ENCODE results near the gene URM1. TPM values are rescaled to one million over a fixed set of nuclear protein-coding genes. Genes with fewer than 3 reads are reported as not detected.
A peak's percentile ranks its signal among the peaks of the same experiment; 100 is the strongest.

URM1 gene
- total RNA-seq, 1 experiment from 2014 or later: 45.4 TPM

GRCh38 chr9:128323791-128324190 is 47.4 kb upstream of the URM1 start:
- in situ Hi-C loops (cut with HindIII; ENCODE audit: low pct_unique_long_range_greater_than_20kb, low sequenced_read_pairs) (no loop called here), intact Hi-C loops (cut with micrococcal nuclease; ENCODE audit: unreplicated experiment) (no loop called here)
- Histone ChIP-seq H3K27me3 (ENCODE audit: control insufficient read depth, insufficient read depth, low read length) (no peaks in the 10 kb centered on the region), H3K27ac (ENCODE audit: low read length) (no peak overlapping the region), H3K4me1 (ENCODE audit: control insufficient read depth, insufficient read depth, low read length) (peaks cover 5% of the 10 kb centered on the region), H3K9me3 (ENCODE audit: control insufficient read depth, insufficient read depth, low read depth, low read length) (no peaks in the 10 kb centered on the region), H3K36me3 (ENCODE audit: control insufficient read depth, insufficient read depth, low read length) (peaks cover 8% of the 10 kb centered on the region; the same call in 1 of the 2 replicates), H3K4me3 (ENCODE audit: low read depth in 2 of 2, low read length in 2 of 2) (peak overlapping the region; percentile 98)
- ATAC-seq (no peak), DNase-seq (ENCODE audit: low read depth, low spot score) (no peak)
- ChIA-PET POLR2A (no interaction called here), CTCF (no interaction called here)
- TF ChIP-seq, protein P1, sequence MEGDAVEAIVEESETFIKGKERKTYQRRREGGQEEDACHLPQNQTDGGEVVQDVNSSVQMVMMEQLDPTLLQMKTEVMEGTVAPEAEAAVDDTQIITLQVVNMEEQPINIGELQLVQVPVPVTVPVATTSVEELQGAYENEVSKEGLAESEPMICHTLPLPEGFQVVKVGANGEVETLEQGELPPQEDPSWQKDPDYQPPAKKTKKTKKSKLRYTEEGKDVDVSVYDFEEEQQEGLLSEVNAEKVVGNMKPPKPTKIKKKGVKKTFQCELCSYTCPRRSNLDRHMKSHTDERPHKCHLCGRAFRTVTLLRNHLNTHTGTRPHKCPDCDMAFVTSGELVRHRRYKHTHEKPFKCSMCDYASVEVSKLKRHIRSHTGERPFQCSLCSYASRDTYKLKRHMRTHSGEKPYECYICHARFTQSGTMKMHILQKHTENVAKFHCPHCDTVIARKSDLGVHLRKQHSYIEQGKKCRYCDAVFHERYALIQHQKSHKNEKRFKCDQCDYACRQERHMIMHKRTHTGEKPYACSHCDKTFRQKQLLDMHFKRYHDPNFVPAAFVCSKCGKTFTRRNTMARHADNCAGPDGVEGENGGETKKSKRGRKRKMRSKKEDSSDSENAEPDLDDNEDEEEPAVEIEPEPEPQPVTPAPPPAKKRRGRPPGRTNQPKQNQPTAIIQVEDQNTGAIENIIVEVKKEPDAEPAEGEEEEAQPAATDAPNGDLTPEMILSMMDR (IDR thresholded peaks at IDR 0.05): no peak
- TF ChIP-seq SIN3A (IDR thresholded peaks at IDR 0.05; ENCODE audit: borderline replicate concordance, insufficient read depth, low read depth, low read length) (no peak), POLR2AphosphoS5 (IDR thresholded peaks at IDR 0.05; ENCODE audit: low read depth, low read length) (no peak), TCF7L2 (IDR thresholded peaks at IDR 0.05; ENCODE audit: low read depth, low read length) (no peak)
- TF ChIP-seq, protein P2, sequence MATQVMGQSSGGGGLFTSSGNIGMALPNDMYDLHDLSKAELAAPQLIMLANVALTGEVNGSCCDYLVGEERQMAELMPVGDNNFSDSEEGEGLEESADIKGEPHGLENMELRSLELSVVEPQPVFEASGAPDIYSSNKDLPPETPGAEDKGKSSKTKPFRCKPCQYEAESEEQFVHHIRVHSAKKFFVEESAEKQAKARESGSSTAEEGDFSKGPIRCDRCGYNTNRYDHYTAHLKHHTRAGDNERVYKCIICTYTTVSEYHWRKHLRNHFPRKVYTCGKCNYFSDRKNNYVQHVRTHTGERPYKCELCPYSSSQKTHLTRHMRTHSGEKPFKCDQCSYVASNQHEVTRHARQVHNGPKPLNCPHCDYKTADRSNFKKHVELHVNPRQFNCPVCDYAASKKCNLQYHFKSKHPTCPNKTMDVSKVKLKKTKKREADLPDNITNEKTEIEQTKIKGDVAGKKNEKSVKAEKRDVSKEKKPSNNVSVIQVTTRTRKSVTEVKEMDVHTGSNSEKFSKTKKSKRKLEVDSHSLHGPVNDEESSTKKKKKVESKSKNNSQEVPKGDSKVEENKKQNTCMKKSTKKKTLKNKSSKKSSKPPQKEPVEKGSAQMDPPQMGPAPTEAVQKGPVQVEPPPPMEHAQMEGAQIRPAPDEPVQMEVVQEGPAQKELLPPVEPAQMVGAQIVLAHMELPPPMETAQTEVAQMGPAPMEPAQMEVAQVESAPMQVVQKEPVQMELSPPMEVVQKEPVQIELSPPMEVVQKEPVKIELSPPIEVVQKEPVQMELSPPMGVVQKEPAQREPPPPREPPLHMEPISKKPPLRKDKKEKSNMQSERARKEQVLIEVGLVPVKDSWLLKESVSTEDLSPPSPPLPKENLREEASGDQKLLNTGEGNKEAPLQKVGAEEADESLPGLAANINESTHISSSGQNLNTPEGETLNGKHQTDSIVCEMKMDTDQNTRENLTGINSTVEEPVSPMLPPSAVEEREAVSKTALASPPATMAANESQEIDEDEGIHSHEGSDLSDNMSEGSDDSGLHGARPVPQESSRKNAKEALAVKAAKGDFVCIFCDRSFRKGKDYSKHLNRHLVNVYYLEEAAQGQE (IDR thresholded peaks at IDR 0.05; ENCODE audit: insufficient read depth in 1 of 2, low read depth in 2 of 2, low read length in 1 of 2): no peak
- no TSS peak for BruUV-seq (replicated peaks)

DNA sequence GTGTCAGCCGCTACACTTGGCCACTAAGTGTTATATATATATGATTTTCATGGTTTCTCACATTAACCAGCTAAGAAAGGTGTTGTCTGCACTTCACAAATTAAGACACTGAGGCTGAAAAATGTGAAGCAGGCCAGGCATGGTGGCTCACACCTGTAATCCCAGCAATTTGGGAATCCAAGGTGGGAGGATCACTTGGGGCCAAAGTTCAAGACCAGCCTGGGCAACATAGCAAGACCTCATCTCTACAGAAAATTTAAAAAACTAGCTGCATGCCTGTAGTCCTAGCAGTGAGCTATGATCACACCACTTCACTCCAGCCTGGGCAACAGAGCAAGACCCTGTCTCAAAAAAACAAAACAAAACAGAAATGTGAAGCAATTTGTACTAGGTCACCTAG is 46.8 kb upstream of the URM1 start:
- Histone ChIP-seq H3K27me3 (ENCODE audit: control insufficient read depth, insufficient read depth, low read length) (no peaks in the 10 kb centered on the region), H3K4me1 (ENCODE audit: control insufficient read depth, insufficient read depth, low read length) (peaks cover 5% of the 10 kb centered on the region), H3K9me3 (ENCODE audit: control insufficient read depth, insufficient read depth, low read depth, low read length) (no peaks in the 10 kb centered on the region), H3K36me3 (ENCODE audit: control insufficient read depth, insufficient read depth, low read length) (peaks cover 8% of the 10 kb centered on the region; the same call in 1 of the 2 replicates), H3K27ac (ENCODE audit: low read length) (no peak overlapping the region), H3K4me3 (ENCODE audit: low read depth in 2 of 2, low read length in 2 of 2) (no peak overlapping the region)
- intact Hi-C loops (cut with micrococcal nuclease; ENCODE audit: unreplicated experiment) (no loop called here), in situ Hi-C loops (cut with HindIII; ENCODE audit: low pct_unique_long_range_greater_than_20kb, low sequenced_read_pairs) (no loop called here)
- ChIA-PET CTCF (interaction anchor here (0.8 kb wide), 1 partner anchor 37 kb away, joined by 3 read pairs; no protein-coding TSS in a partner anchor), POLR2A (interaction anchor here (0.5 kb wide), 1 partner anchor 96 kb away, joined by 5 read pairs; the partner anchor contains the start of gene CERCAM)
- BruUV-seq (replicated peaks): no TSS peak
- ATAC-seq (no peak), DNase-seq (ENCODE audit: low read depth, low spot score) (no peak)
- TF ChIP-seq TCF7L2 (IDR thresholded peaks at IDR 0.05; ENCODE audit: low read depth, low read length) (no peak), POLR2AphosphoS5 (IDR thresholded peaks at IDR 0.05; ENCODE audit: low read depth, low read length) (no peak), SIN3A (IDR thresholded peaks at IDR 0.05; ENCODE audit: borderline replicate concordance, insufficient read depth, low read depth, low read length) (no peak)
- TF ChIP-seq, protein P2 (IDR thresholded peaks at IDR 0.05; ENCODE audit: insufficient read depth in 1 of 2, low read depth in 2 of 2, low read length in 1 of 2): no peak
- TF ChIP-seq, protein P1 (IDR thresholded peaks at IDR 0.05): no peak

Data from Panc1 (cell line).